HAP-1 (cell line): Measurements from ENCODE around the gene APOBEC3B.
"Not testable (repeated sequence)": the region's sequence is repeated elsewhere in the genome, so short reads cannot be mapped to it uniquely, and the experiment has no call there.

Source experiments
- DNase-seq, 2 experiments: peaks; one replicate each; pipeline ENCODE4 v3.0.0-alpha.2; 2016 to 2020; ENCODE audit warnings: low spot score in 2 of 2
- H3K27me3 ChIP-seq: fragments of 250-450 bp; sonication (Bioruptor Pico); 2 replicates; pipeline ENCODE4 v1.5.1; 2020; ENCODE audit warnings: low read depth, mild to moderate bottlenecking, moderate library complexity
- H3K36me3 ChIP-seq: fragments of 250-450 bp; sonication (Bioruptor Pico); replicated peaks from 2 replicates; pipeline ENCODE4 v1.5.1; 2020; ENCODE audit warnings: mild to moderate bottlenecking
- H3K4me1 ChIP-seq: fragments of 250-450 bp; sonication (Bioruptor Pico); 2 replicates; pipeline ENCODE4 v1.5.1; 2020; ENCODE audit warnings: mild to moderate bottlenecking
- H3K4me3 ChIP-seq: fragments of 250-450 bp; sonication (Bioruptor Pico); 2 replicates; pipeline ENCODE4 v1.5.1; 2020; ENCODE audit warnings: mild to moderate bottlenecking, moderate library complexity
- H3K9me3 ChIP-seq: fragments of 250-450 bp; sonication (Bioruptor Pico); 2 replicates; pipeline ENCODE4 v1.5.1; 2020; ENCODE audit warnings: mild to moderate bottlenecking, moderate library complexity
- in situ Hi-C: fragments of 300-500 bp; cut with MboI; formaldehyde crosslinking; loops from 3 replicates; pipeline ENCODE4 v1.14.3; 2020; ENCODE audit warnings: low sequenced_read_pairs, inconsistent platforms, mixed read lengths

APOBEC3B gene

GRCh38 chr22:38967451-38968450 lies 14.4 kb upstream of the APOBEC3B start:
- in situ Hi-C loops: no loop called here
- DNase-seq: no peak
- no peaks in the 10 kb centered on the region for H3K36me3 ChIP-seq
- H3K4me1 ChIP-seq: no peaks in the 10 kb centered on the region
- no peaks in the 10 kb centered on the region for H3K9me3 ChIP-seq
- peaks cover 32% of the 10 kb centered on the region for H3K27me3 ChIP-seq
- no peak overlapping the region for H3K4me3 ChIP-seq

GRCh38 chr22:38968801-38969200 lies 13.3 kb upstream of the APOBEC3B start:
- H3K4me1 ChIP-seq: no peaks in the 10 kb centered on the region
- H3K36me3 ChIP-seq: no peaks in the 10 kb centered on the region
- no peak overlapping the region for H3K4me3 ChIP-seq
- H3K9me3 ChIP-seq: no peaks in the 10 kb centered on the region
- H3K27me3 ChIP-seq: peaks cover 32% of the 10 kb centered on the region
- in situ Hi-C loops: no loop called here
- DNase-seq: no peak

- Histone ChIP-seq H3K36me3 (no peaks in the 10 kb centered on the region), H3K27me3 (peaks cover 32% of the 10 kb centered on the region), H3K4me3 (no peak overlapping the region), H3K4me1 (no peaks in the 10 kb centered on the region), H3K9me3 (no peaks in the 10 kb centered on the region)
- in situ Hi-C loops: no loop called here
- DNase-seq: no peak
Measured at GRCh38 chr22:38970551-38970950, 11.6 kb upstream of the APOBEC3B start.

GRCh38 chr22:38971202-38971601 lies 10.9 kb upstream of the APOBEC3B start:
- H3K9me3 ChIP-seq: no peaks in the 10 kb centered on the region
- no peaks in the 10 kb centered on the region for H3K4me1 ChIP-seq
- H3K36me3 ChIP-seq: no peaks in the 10 kb centered on the region
- H3K27me3 ChIP-seq: peaks cover 32% of the 10 kb centered on the region
- DNase-seq: no peak
- in situ Hi-C loops: no loop called here
- no peak overlapping the region for H3K4me3 ChIP-seq

- H3K27me3 ChIP-seq: peaks cover 32% of the 10 kb centered on the region
- DNase-seq: no peak
- no peaks in the 10 kb centered on the region for H3K36me3 ChIP-seq
- no peaks in the 10 kb centered on the region for H3K9me3 ChIP-seq
- no peak overlapping the region for H3K4me3 ChIP-seq
- H3K4me1 ChIP-seq: no peaks in the 10 kb centered on the region
- in situ Hi-C loops: no loop called here
Measured at GRCh38 chr22:38971791-38972190, 10.4 kb upstream of the APOBEC3B start.

- Histone ChIP-seq H3K9me3 (no peaks in the 10 kb centered on the region), H3K36me3 (no peaks in the 10 kb centered on the region), H3K4me1 (no peaks in the 10 kb centered on the region), H3K27me3 (peaks cover 32% of the 10 kb centered on the region), H3K4me3 (no peak overlapping the region)
- in situ Hi-C loops: no loop called here
- no peak for DNase-seq
Measured at GRCh38 chr22:38972558-38972957, 9.6 kb upstream of the APOBEC3B start.

- Histone ChIP-seq H3K27me3 (peaks cover 24% of the 10 kb centered on the region), H3K9me3 (no peaks in the 10 kb centered on the region), H3K4me3 (no peak overlapping the region), H3K36me3 (no peaks in the 10 kb centered on the region), H3K4me1 (no peaks in the 10 kb centered on the region)
- peak; percentile 51 to 72 for DNase-seq
- in situ Hi-C loops: no loop called here
Measured at GRCh38 chr22:38973289-38974169, 8.6 kb upstream of the APOBEC3B start.

- DNase-seq: no peak
- Histone ChIP-seq H3K9me3 (no peaks in the 10 kb centered on the region), H3K27me3 (peaks cover 18% of the 10 kb centered on the region), H3K4me3 (no peak overlapping the region), H3K36me3 (no peaks in the 10 kb centered on the region), H3K4me1 (no peaks in the 10 kb centered on the region)
- in situ Hi-C loops: no loop called here
Measured at GRCh38 chr22:38974170-38974825, 7.8 kb upstream of the APOBEC3B start.

GRCh38 chr22:38974826-38975175 lies 7.3 kb upstream of the APOBEC3B start:
- Histone ChIP-seq H3K36me3 (no peaks in the 10 kb centered on the region), H3K4me3 (no peak overlapping the region)
- in situ Hi-C loops: no loop called here

GRCh38 chr22:38977289-38977688 lies 4.9 kb upstream of the APOBEC3B start:
- H3K4me1 ChIP-seq, H3K36me3 ChIP-seq, H3K27me3 ChIP-seq, in situ Hi-C loops, DNase-seq, H3K9me3 ChIP-seq, H3K4me3 ChIP-seq: not testable (repeated sequence)

More at GRCh38 chr22:38974826-38975175, 7.3 kb upstream of the APOBEC3B start:
- DNase-seq: no peak
- Histone ChIP-seq H3K4me1 (no peaks in the 10 kb centered on the region), H3K27me3 (peaks cover 18% of the 10 kb centered on the region), H3K9me3 (no peaks in the 10 kb centered on the region)

- H3K27me3 ChIP-seq, H3K36me3 ChIP-seq, in situ Hi-C loops, H3K4me3 ChIP-seq, H3K4me1 ChIP-seq, H3K9me3 ChIP-seq, DNase-seq: not testable (repeated sequence)
Measured at GRCh38 chr22:38980587-38980986, 1.6 kb upstream of the APOBEC3B start.

GRCh38 chr22:38981005-38981991 lies 849 bp upstream of the APOBEC3B start:
- Histone ChIP-seq H3K9me3 (no peaks in the 10 kb centered on the region), H3K27me3 (no peaks in the 10 kb centered on the region), H3K4me3 (no peak overlapping the region), H3K4me1 (no peaks in the 10 kb centered on the region), H3K36me3 (no peaks in the 10 kb centered on the region)
- no peak for DNase-seq
- in situ Hi-C loops: no loop called here

GRCh38 chr22:38984224-38984623 lies 2.1 kb downstream of the APOBEC3B start:
- no peaks in the 10 kb centered on the region for H3K27me3 ChIP-seq
- DNase-seq: no peak
- no peaks in the 10 kb centered on the region for H3K9me3 ChIP-seq
- H3K4me1 ChIP-seq: no peaks in the 10 kb centered on the region
- in situ Hi-C loops: no loop called here
- H3K4me3 ChIP-seq: no peak overlapping the region
- no peaks in the 10 kb centered on the region for H3K36me3 ChIP-seq
